Right lobe of liver (tissue), 4 donors: ENCODE data around the gene ANKRD13D.

ENCODE experiments used
- CTCF ChIP-seq, 4 donors: fragments of 200-600 bp in 3 of 4; fragments of 450-650 bp in 1 of 4; IDR thresholded peaks; one replicate each; pipeline versions ENCODE4 v1.5.1 to v1.8.0; 2016 to 2022; ENCODE audit warnings: antibody characterized with exemption in 4 of 4, mild to moderate bottlenecking in 2 of 4
- POLR2A ChIP-seq: fragments of 450-650 bp; IDR thresholded peaks from one replicate; pipeline ENCODE4 v1.6.1; 2017; ENCODE audit warnings: antibody characterized with exemption, mild to moderate bottlenecking
- donor health status: DM: no; HTN: no; CAD: no.
- donor health status: DM: no; HTN: no; CAD: no.
- donor health status: DM: no; HTN: yes; CAD: no.

GRCh38 chr11:67323526-67323925 is 34.4 kb downstream of the ANKRD13D start:
- TF ChIP-seq CTCF (IDR thresholded peaks at IDR 0.05) (no peak), POLR2A (no peak)
